Heart left ventricle (tissue), 16 donors: ENCODE results near the gene PDE6B. TPM values are rescaled to one million over a fixed set of nuclear protein-coding genes. Genes with fewer than 3 reads are reported as not detected.

Experiments used
- ATAC-seq, 4 donors: fragments of 200-7000 bp; cut with Tn5 transposase; one replicate each; pipeline ENCODE4 v1.9.1; 2020 to 2022; ENCODE audit warnings: moderate library complexity in 4 of 4, mild to moderate bottlenecking in 3 of 4, moderate number of reproducible peaks in 1 of 4
- DNase-seq, 5 donors: peaks; one replicate each; pipeline ENCODE4 v3.0.0-alpha.2; 2020
- H3K27ac ChIP-seq, 12 donors: fragments of 200-600 bp; sonication (generic) in 4 of 12; one replicate each; pipeline versions ENCODE4 v1.5.0 to v1.8.0; 2016 to 2022; ENCODE audit warnings: mild to moderate bottlenecking in 2 of 12
- H3K27me3 ChIP-seq, 9 donors: fragments of 200-600 bp; sonication (generic) in 2 of 9; one replicate each; pipeline versions ENCODE4 v1.5.1 to v1.8.0; 2016 to 2022; ENCODE audit warnings: mild to moderate bottlenecking in 3 of 9
- H3K36me3 ChIP-seq, 9 donors: fragments of 200-600 bp; sonication (generic) in 2 of 9; one replicate each; pipeline versions ENCODE4 v1.5.0 to v1.8.0; 2018 to 2022; ENCODE audit warnings: mild to moderate bottlenecking in 2 of 9
- H3K4me1 ChIP-seq, 12 donors: fragments of 200-600 bp; sonication (generic) in 4 of 12; one replicate each; pipeline versions ENCODE4 v1.5.0 to v1.8.0; 2016 to 2022; ENCODE audit warnings: mild to moderate bottlenecking in 3 of 12
- H3K4me3 ChIP-seq, 12 donors: fragments of 200-600 bp; sonication (generic) in 4 of 12; one replicate each; pipeline versions ENCODE4 v1.5.0 to v1.8.0; 2017 to 2022; ENCODE audit warnings: mild to moderate bottlenecking in 9 of 12, moderate library complexity in 4 of 12
- H3K9me3 ChIP-seq, 12 donors: fragments of 200-600 bp; sonication (generic) in 4 of 12; one replicate each; pipeline versions ENCODE4 v1.5.0 to v1.8.0; 2016 to 2022; ENCODE audit warnings: mild to moderate bottlenecking in 1 of 12
- CTCF ChIP-seq, 12 donors: fragments of 200-600 bp; sonication (generic) in 4 of 12; IDR thresholded peaks; one replicate each; pipeline versions ENCODE4 v1.5.0 to v1.8.0; 2018 to 2022; ENCODE audit warnings: antibody characterized with exemption in 12 of 12, mild to moderate bottlenecking in 5 of 12
- POLR2A ChIP-seq, 2 donors: fragments of 450-650 bp; IDR thresholded peaks; one replicate each; pipeline ENCODE4 v1.6.1; 2017; ENCODE audit warnings: antibody characterized with exemption in 2 of 2, mild to moderate bottlenecking in 2 of 2, moderate library complexity in 2 of 2
- WGBS, 4 donors: extraction: QIAGEN DNeasy Blood & Tissue Kit in 2 of 4; methylation state at CpG; one replicate each; pipeline versions ENCODE4 v1.1.5 to v1.1.7; 2013 to 2018; 5-methylcytosine and 5-hydroxymethylcytosine counted together
- intact Hi-C, 10 donors: fragments of 100-400 bp; cut with DNase I; formaldehyde crosslinking; loops; one replicate each; pipeline versions ENCODE4 v1.11.1 to v1.14.2; 2022
- polyA plus RNA-seq, 2 donors: library from polyadenylated mRNA; stranded (reverse); fragments of 200-250 nt; gene quantifications; one replicate each; pipeline ENCODE4 v1.2.3, GENCODE V29; 2013
- total RNA-seq, 9 donors: library from RNA; depleted of rRNA in 2 of 9; stranded (reverse); fragments of >200 nt in 2 of 9; fragmentation: NEBNext Ultra II Directional in 3 of 9; extraction: Animal tissue kit (Norgen Biotek cat#: 25700) in 3 of 9; gene quantifications; one replicate each; pipeline versions ENCODE4 v1.1.0 to v1.2.4, GENCODE V29; 2016 to 2023
- donor health status: ischemic (EF 13 %, LVEDD 7.1; RV severe dilation, severe dysfunction).
- donor health status: healthy with polysubstance abuse.
- donor health status: DM: no; HTN: yes; CAD: no.
- donor health status: DM: no; HTN: no; CAD: no.
- donor health status: ischemic (EF 25% LVEDD 6.9; RV normal size, moderate dysfunction).
- donor health status: ischemic (EF 25% LVEDD 5.7; RV mildly dilated, moderate dysfunction).
- donor health status: healthy.
- donor health status: DM: yes; HTN: yes; CAD: no.
- donor health status: ischemic (EF 35%, LVEDD 5.7; RV mildly dilated, moderate dysfunction).
- donor health status: nonischemic (EF 11% LVEDD 7.7; RV severe dilation, severe dysfunction).
- donor health status: DM: yes; HTN: yes; CAD: no.
- donor health status: PGD.
- donor health status: ischemic (EF 29% LVEDD 5.4; RV normal size, mild dysfunction).
- donor health status: nonischemic (EF 23%, LVEDD 6.1; RV moderate dilation, normal function).

The PDE6B gene
- total and polyA plus RNA-seq, 11 donors: 0.61 to 8.4 (median 3.5) TPM

GRCh38 chr4:679629-680028 lies 54.3 kb downstream of the PDE6B start:
- DNase-seq (peak in 1 of 5 donors; percentile 50), ATAC-seq (no peak)
- intact Hi-C loops: loop anchor here in 3 of 10 donors (10.0 kb wide), 2 partner anchors 205 to 435 kb away; no protein-coding TSS in a partner anchor
- Histone ChIP-seq H3K36me3 (no peaks in the 10 kb centered on the region), H3K9me3 (no peaks in the 10 kb centered on the region), H3K4me1 (peaks cover 12 to 49% (median 31%) of the 10 kb centered on the region in 12 donors), H3K4me3 (no peak overlapping the region), H3K27ac (no peak overlapping the region), H3K27me3 (no peaks in the 10 kb centered on the region)
- WGBS, 4 donors: 85 to 87% (median 86%) methylated on average over 7 to 11 of the region's 11 CpGs
- TF ChIP-seq CTCF (IDR thresholded peaks at IDR 0.05) (no peak), POLR2A (IDR thresholded peaks at IDR 0.05) (no peak)

GRCh38 chr4:680091-680490 lies 54.7 kb downstream of the PDE6B start:
- no peaks in the 10 kb centered on the region for H3K27me3 ChIP-seq
- H3K4me3 ChIP-seq: peak overlapping the region in 1 of 12 donors; percentile 60
- H3K36me3 ChIP-seq: no peaks in the 10 kb centered on the region
- DNase-seq: peak in 1 of 5 donors; percentile 61
- peaks cover 10 to 45% (median 29%) of the 10 kb centered on the region in 12 donors for H3K4me1 ChIP-seq
- no peaks in the 10 kb centered on the region for H3K9me3 ChIP-seq
- intact Hi-C loops: no loop called here
- WGBS, 4 donors: 83 to 87% (median 83%) methylated on average over 8 to 9 of the region's 9 CpGs
- TF ChIP-seq CTCF (IDR thresholded peaks at IDR 0.05) (no peak), POLR2A (IDR thresholded peaks at IDR 0.05) (no peak)
- no peak for ATAC-seq
- H3K27ac ChIP-seq: no peak overlapping the region

GRCh38 chr4:680551-680927 lies 55.2 kb downstream of the PDE6B start:
- WGBS, 4 donors: 51 to 77% (median 60%) methylated on average over 5 to 17 of the region's 17 CpGs
- H3K27me3 ChIP-seq: no peaks in the 10 kb centered on the region
- H3K36me3 ChIP-seq: no peaks in the 10 kb centered on the region
- H3K9me3 ChIP-seq: no peaks in the 10 kb centered on the region
- H3K27ac ChIP-seq: peak overlapping the region in 3 of 12 donors; percentile 25 to 38 (median 27)
- peak overlapping the region in 11 of 12 donors; percentile 47 to 67 (median 58) for H3K4me3 ChIP-seq
- TF ChIP-seq POLR2A (IDR thresholded peaks at IDR 0.05) (no peak), CTCF (IDR thresholded peaks at IDR 0.05) (no peak)
- H3K4me1 ChIP-seq: peaks cover 6 to 40% (median 24%) of the 10 kb centered on the region in 12 donors
- ATAC-seq (no peak), DNase-seq (peak in 3 of 5 donors; percentile 25 to 57 (median 38))
- intact Hi-C loops: no loop called here

DNA sequence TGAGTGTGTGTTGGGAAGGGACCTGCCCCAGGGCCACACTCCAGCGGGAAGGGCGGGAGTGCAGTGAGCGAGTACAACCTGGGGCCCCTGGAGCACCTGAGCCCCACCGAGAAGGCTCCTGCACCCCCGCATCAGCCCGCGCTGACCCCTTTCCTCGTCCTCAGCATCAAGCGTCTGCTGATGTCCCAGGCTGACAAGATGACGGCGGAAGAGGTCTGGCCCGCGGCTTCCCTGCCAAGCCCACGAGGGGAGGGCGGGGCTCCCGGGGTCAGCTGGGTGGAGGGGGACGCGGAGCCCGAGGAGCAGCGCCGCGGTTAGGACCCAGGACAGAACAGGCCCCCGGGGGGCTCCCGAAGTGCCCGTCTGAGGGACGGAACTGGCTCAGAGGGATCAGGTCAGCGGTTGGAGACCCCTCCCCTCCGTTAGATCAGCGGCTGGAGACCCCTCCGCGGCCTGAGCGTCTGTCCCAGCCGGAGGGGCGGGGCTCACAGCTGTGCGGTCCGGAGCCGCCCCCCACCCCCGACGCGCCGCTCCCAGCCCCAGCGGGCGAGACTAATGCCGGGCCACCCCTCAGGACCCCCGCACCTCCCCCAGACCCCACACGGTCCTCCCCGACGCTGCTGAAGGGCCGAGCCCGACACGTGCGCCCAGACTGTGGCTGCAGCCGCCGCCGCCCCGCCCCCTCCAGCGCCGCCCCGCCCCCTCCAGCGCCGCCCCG lies 55.7 kb downstream of the PDE6B start:
- TF ChIP-seq CTCF (IDR thresholded peaks at IDR 0.05): no peak
- no peak for TF ChIP-seq POLR2A (IDR thresholded peaks at IDR 0.05)
- peak; percentile 68 to 84 (median 77) for DNase-seq
- no peaks in the 10 kb centered on the region for H3K27me3 ChIP-seq
- no peaks in the 10 kb centered on the region for H3K36me3 ChIP-seq
- ATAC-seq: peak in 3 of 4 donors; percentile 23 to 55 (median 53)
- WGBS, 4 donors: 0 to 18% (median 4%) methylated on average over 17 to 55 of the region's 62 CpGs
- no peaks in the 10 kb centered on the region for H3K9me3 ChIP-seq
- peak overlapping the region; percentile 39 to 67 (median 57) for H3K4me3 ChIP-seq
- peaks cover 6 to 35% (median 22%) of the 10 kb centered on the region in 12 donors for H3K4me1 ChIP-seq
- peak overlapping the region in 4 of 12 donors; percentile 25 to 38 (median 32) for H3K27ac ChIP-seq
- intact Hi-C loops: no loop called here
